ENCODE data around the gene P4HB. TPM values are rescaled to one million over a fixed set of nuclear protein-coding genes. Genes with fewer than 3 reads are reported as not detected.
A peak's percentile ranks its signal among the peaks of the same experiment; 100 is the strongest.

The P4HB gene
- total RNA-seq, 4 donors from 2014 or later, result 385 to 594 (median 472) TPM

- H3K36me3 ChIP-seq, result no peaks in the 10 kb centered on the region
These were observed 53.7 kb downstream of the P4HB start for GRCh38 chr17:81806461-81807209.

GRCh38 chr17:81805707-81806460 lies 54.5 kb downstream of the P4HB start:
- Histone ChIP-seq H3K36me3 (no peaks in the 10 kb centered on the region), H3K4me3 (no peak overlapping the region), H3K27me3 (peaks cover 3 to 95% of the 10 kb centered on the region in 2 donors), H3K9me3 (no peaks in the 10 kb centered on the region), H3K4me1 (peaks cover 0 to 23% (median 2%) of the 10 kb centered on the region in 4 donors), H3K27ac (no peak overlapping the region)
- no peak for TF ChIP-seq CTCF (IDR thresholded peaks at IDR 0.05)
- no peak for TF ChIP-seq EP300 (IDR thresholded peaks at IDR 0.05)
- TF ChIP-seq POLR2A (IDR thresholded peaks at IDR 0.05), result no peak
- DNase-seq (ENCODE audit: low spot score in 2 of 2), result no peak
- WGBS, 2 donors, result 69 to 76% methylated on average over 12 of the region's 18 CpGs

More at GRCh38 chr17:81806461-81807209, 53.7 kb downstream of the P4HB start:
- 18 to 36% methylated on average over 17 to 20 of the region's 23 CpGs for WGBS, 2 donors
- TF ChIP-seq EP300 (IDR thresholded peaks at IDR 0.05), result no peak
- no peak for TF ChIP-seq CTCF (IDR thresholded peaks at IDR 0.05)
- TF ChIP-seq POLR2A (IDR thresholded peaks at IDR 0.05), result no peak
- Histone ChIP-seq H3K27ac (no peak overlapping the region), H3K4me3 (no peak overlapping the region), H3K4me1 (peaks cover 0 to 23% (median 2%) of the 10 kb centered on the region in 4 donors), H3K9me3 (no peaks in the 10 kb centered on the region), H3K27me3 (peaks cover 3 to 95% of the 10 kb centered on the region in 2 donors)
- no peak for DNase-seq (ENCODE audit: low spot score in 2 of 2)

GRCh38 chr17:81804559-81805399 lies 55.6 kb downstream of the P4HB start:
- no peaks in the 10 kb centered on the region for H3K36me3 ChIP-seq
- no peak overlapping the region for H3K27ac ChIP-seq
- H3K27me3 ChIP-seq, result peaks cover 3 to 90% of the 10 kb centered on the region in 2 donors
- peak overlapping the region in 2 of 4 donors; percentile 5 to 30 for H3K4me3 ChIP-seq
- no peak for TF ChIP-seq EP300 (IDR thresholded peaks at IDR 0.05)
- no peak for TF ChIP-seq CTCF (IDR thresholded peaks at IDR 0.05)
- TF ChIP-seq POLR2A (IDR thresholded peaks at IDR 0.05), result no peak
- H3K4me1 ChIP-seq, result peaks cover 0 to 23% (median 2%) of the 10 kb centered on the region in 4 donors
- WGBS, 2 donors, result 4 to 9% methylated on average over 19 to 51 of the region's 65 CpGs
- no peak for DNase-seq (ENCODE audit: low spot score in 2 of 2)
- peaks cover 0 to 9% (median 0%) of the 10 kb centered on the region in 4 donors for H3K9me3 ChIP-seq

GRCh38 chr17:81803728-81804558 lies 56.4 kb downstream of the P4HB start, which contains the start of gene GCGR:
TSS of gene GCGR (plus strand) at chr17:81804150. CDS start at chr17:81809019, 4,869 bp downstream.
- H3K4me3 ChIP-seq, result peak within 1 kb of the TSS in 2 of 4 donors; percentile 5 to 30

More at GRCh38 chr17:81803728-81804558, 56.4 kb downstream of the P4HB start, which contains the start of gene GCGR:
- Histone ChIP-seq H3K27ac (no peak within 1 kb of the TSS), H3K9me3 (peaks cover 0 to 12% (median 0%) of the 10 kb centered on the region in 4 donors), H3K4me1 (peaks cover 0 to 23% (median 2%) of the 10 kb centered on the region in 4 donors), H3K36me3 (no peaks in the 10 kb centered on the region), H3K27me3 (peaks cover 3 to 85% of the 10 kb centered on the region in 2 donors)
- WGBS, 2 donors, result 1% methylated on average over 26 to 66 of the region's 110 CpGs
- DNase-seq (ENCODE audit: low spot score in 2 of 2), result no peak
- TF ChIP-seq POLR2A (IDR thresholded peaks at IDR 0.05) (no peak), EP300 (IDR thresholded peaks at IDR 0.05) (no peak), CTCF (IDR thresholded peaks at IDR 0.05) (no peak)

Data from tibial nerve (tissue), 4 donors.